ENCODE results near the gene PPP1R13B. TPM values are rescaled to one million over a fixed set of nuclear protein-coding genes. Genes with fewer than 3 reads are reported as not detected.

PPP1R13B gene
- total RNA-seq, 1 donor from 2014 or later = 16.2 TPM

GRCh38 chr14:103828315-103828967, 18.9 kb downstream of the PPP1R13B start:
- DNase-seq (no peak), ATAC-seq (ENCODE audit: low read depth) (no peak)
- intact Hi-C loops (cut with micrococcal nuclease) = no loop called here
- POLR2A ChIA-PET = no interaction called here
- CTCF ChIA-PET = interaction anchor here (1.3 kb wide), 1 partner anchor 82 kb away, joined by 3 read pairs; no protein-coding TSS in a partner anchor
- Mint-ChIP-seq H3K36me3 (ENCODE audit: low read depth) (no peaks in the 10 kb centered on the region), H3K27ac (no peak overlapping the region), H3K27me3 (no peaks in the 10 kb centered on the region), H3K4me1 (no peaks in the 10 kb centered on the region), H3K4me3 (no peak overlapping the region), H3K9me3 (no peaks in the 10 kb centered on the region)
- TF ChIP-seq CTCF (IDR thresholded peaks at IDR 0.05) = no peak

GRCh38 chr14:103825101-103825500, 22.3 kb downstream of the PPP1R13B start:
- Mint-ChIP-seq H3K9me3 (no peaks in the 10 kb centered on the region), H3K36me3 (ENCODE audit: low read depth) (no peaks in the 10 kb centered on the region), H3K27me3 (no peaks in the 10 kb centered on the region), H3K4me3 (no peak overlapping the region), H3K4me1 (peaks cover 13% of the 10 kb centered on the region), H3K27ac (no peak overlapping the region)
- DNase-seq (no peak), ATAC-seq (ENCODE audit: low read depth) (no peak)
- TF ChIP-seq CTCF (IDR thresholded peaks at IDR 0.05) = no peak
- ChIA-PET POLR2A (no interaction called here), CTCF (interaction anchor here (1.6 kb wide), 1 partner anchor 17 kb away, joined by 9 read pairs; no protein-coding TSS in a partner anchor)
- intact Hi-C loops (cut with micrococcal nuclease) = no loop called here

- Mint-ChIP-seq H3K27ac (no peak overlapping the region), H3K9me3 (no peaks in the 10 kb centered on the region), H3K4me3 (no peak overlapping the region), H3K27me3 (no peaks in the 10 kb centered on the region), H3K36me3 (ENCODE audit: low read depth) (no peaks in the 10 kb centered on the region), H3K4me1 (peaks cover 27% of the 10 kb centered on the region)
- ChIA-PET CTCF (interaction anchor here (1.1 to 1.5 kb wide), 2 partner anchors 80 to 89 kb away, joined by 3 to 4 read pairs; no protein-coding TSS in a partner anchor), POLR2A (no interaction called here)
- intact Hi-C loops (cut with micrococcal nuclease) = no loop called here
- ATAC-seq (ENCODE audit: low read depth) (no peak), DNase-seq (no peak)
- TF ChIP-seq CTCF (IDR thresholded peaks at IDR 0.05) = no peak
These were observed 26.5 kb downstream of the PPP1R13B start for GRCh38 chr14:103820908-103821307.

GRCh38 chr14:103820382-103820781, 27.0 kb downstream of the PPP1R13B start:
- Mint-ChIP-seq H3K36me3 (ENCODE audit: low read depth) (no peaks in the 10 kb centered on the region), H3K9me3 (no peaks in the 10 kb centered on the region), H3K27me3 (no peaks in the 10 kb centered on the region), H3K4me3 (no peak overlapping the region), H3K27ac (no peak overlapping the region), H3K4me1 (peaks cover 27% of the 10 kb centered on the region)
- ATAC-seq (ENCODE audit: low read depth) = no peak
- ChIA-PET POLR2A (interaction anchor here (0.6 to 0.7 kb wide), 2 partner anchors 21 to 23 kb away, joined by 3 read pairs; no protein-coding TSS in a partner anchor), CTCF (interaction anchor here (0.6 to 1.5 kb wide), 3 partner anchors 10 to 90 kb away, joined by 3 to 4 read pairs (median 4); no protein-coding TSS in a partner anchor)
- no peak for TF ChIP-seq CTCF (IDR thresholded peaks at IDR 0.05)
- no peak for DNase-seq
- intact Hi-C loops (cut with micrococcal nuclease) = no loop called here

GRCh38 chr14:103819503-103820307, 27.7 kb downstream of the PPP1R13B start:
- DNase-seq = no peak
- intact Hi-C loops (cut with micrococcal nuclease) = no loop called here
- Mint-ChIP-seq H3K36me3 (ENCODE audit: low read depth) (no peaks in the 10 kb centered on the region), H3K4me3 (no peak overlapping the region), H3K4me1 (peaks cover 27% of the 10 kb centered on the region), H3K27ac (no peak overlapping the region), H3K9me3 (no peaks in the 10 kb centered on the region), H3K27me3 (no peaks in the 10 kb centered on the region)
- ChIA-PET POLR2A (interaction anchor here (0.6 to 0.7 kb wide), 3 partner anchors 22 to 106 kb away, joined by 3 to 4 read pairs (median 3); no protein-coding TSS in a partner anchor), CTCF (interaction anchor here (0.6 to 1.1 kb wide), 2 partner anchors 9 to 91 kb away, joined by 3 to 4 read pairs; no protein-coding TSS in a partner anchor)
- no peak for TF ChIP-seq CTCF (IDR thresholded peaks at IDR 0.05)
- ATAC-seq (ENCODE audit: low read depth) = no peak

All from activated B cell treated with CpG ODN at 0.5 μM for 24 hours (primary cell).